ENCODE data around the gene NEK3. TPM values are rescaled to one million over a fixed set of nuclear protein-coding genes. Genes with fewer than 3 reads are reported as not detected.
"Not testable (repeated sequence)": the region's sequence is repeated elsewhere in the genome, so short reads cannot be mapped to it uniquely, and the experiment has no call there.

NEK3 gene
- total RNA-seq, 3 donors from 2014 or later = 20.5 to 44.0 (median 35.9) TPM

DNA sequence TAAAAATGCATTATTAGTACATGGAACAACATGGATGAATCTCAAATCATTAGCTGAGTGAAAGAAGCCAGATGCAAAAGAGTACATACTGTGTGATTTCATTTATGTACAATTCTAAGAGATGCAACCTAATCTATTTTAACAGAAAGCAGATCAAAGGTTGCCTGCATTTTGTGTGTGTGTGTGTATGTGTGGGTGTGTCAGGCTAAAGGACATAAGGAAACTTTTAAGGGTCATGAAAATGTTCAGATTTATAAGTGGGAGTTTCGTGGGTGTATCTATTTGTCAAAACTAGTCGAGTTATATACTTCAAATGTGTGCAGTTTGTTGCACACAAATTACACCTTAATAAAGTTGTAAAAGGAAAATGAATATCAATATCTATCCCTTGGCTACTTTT is 17.9 kb upstream of the NEK3 start:
- H3K9me3 ChIP-seq = no peaks in the 10 kb centered on the region
- ATAC-seq = peak; percentile 82
- DNase-seq = peak in 1 of 3 donors; percentile 72
- H3K4me3 ChIP-seq = no peak overlapping the region
- intact Hi-C loops (cut with DNase I, micrococcal nuclease) = no loop called here
- TF ChIP-seq, protein P1, sequence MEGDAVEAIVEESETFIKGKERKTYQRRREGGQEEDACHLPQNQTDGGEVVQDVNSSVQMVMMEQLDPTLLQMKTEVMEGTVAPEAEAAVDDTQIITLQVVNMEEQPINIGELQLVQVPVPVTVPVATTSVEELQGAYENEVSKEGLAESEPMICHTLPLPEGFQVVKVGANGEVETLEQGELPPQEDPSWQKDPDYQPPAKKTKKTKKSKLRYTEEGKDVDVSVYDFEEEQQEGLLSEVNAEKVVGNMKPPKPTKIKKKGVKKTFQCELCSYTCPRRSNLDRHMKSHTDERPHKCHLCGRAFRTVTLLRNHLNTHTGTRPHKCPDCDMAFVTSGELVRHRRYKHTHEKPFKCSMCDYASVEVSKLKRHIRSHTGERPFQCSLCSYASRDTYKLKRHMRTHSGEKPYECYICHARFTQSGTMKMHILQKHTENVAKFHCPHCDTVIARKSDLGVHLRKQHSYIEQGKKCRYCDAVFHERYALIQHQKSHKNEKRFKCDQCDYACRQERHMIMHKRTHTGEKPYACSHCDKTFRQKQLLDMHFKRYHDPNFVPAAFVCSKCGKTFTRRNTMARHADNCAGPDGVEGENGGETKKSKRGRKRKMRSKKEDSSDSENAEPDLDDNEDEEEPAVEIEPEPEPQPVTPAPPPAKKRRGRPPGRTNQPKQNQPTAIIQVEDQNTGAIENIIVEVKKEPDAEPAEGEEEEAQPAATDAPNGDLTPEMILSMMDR (IDR thresholded peaks at IDR 0.05) = no peak
- peaks cover 7% of the 10 kb centered on the region for H3K36me3 ChIP-seq (ENCODE audit: low read depth)
- H3K4me1 ChIP-seq (ENCODE audit: low read depth) = peaks cover 9% of the 10 kb centered on the region

DNA sequence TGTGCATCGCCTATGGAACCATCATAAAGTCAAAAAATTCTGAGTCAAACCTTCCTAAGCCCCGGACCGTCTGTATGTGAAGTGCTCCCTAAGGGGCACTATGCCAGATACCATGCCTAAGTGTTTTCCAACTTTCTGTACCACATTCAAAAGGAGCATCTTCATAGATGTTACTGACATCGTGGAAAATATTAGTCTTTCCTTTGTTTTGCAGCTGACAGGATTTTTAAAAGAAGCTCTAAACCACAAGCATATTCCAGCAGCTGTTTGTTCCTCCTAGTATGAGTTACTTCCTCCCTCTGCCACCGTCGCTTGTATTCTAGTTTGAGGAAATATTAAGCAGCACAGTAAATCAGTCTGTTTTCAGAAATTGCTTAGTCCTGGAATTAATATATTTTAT is 14.6 kb upstream of the NEK3 start:
- H3K4me3 ChIP-seq; H3K9me3 ChIP-seq; DNase-seq; intact Hi-C loops (cut with DNase I, micrococcal nuclease); ATAC-seq; H3K4me1 ChIP-seq (ENCODE audit: low read depth); H3K36me3 ChIP-seq (ENCODE audit: low read depth): not testable (repeated sequence)

DNA sequence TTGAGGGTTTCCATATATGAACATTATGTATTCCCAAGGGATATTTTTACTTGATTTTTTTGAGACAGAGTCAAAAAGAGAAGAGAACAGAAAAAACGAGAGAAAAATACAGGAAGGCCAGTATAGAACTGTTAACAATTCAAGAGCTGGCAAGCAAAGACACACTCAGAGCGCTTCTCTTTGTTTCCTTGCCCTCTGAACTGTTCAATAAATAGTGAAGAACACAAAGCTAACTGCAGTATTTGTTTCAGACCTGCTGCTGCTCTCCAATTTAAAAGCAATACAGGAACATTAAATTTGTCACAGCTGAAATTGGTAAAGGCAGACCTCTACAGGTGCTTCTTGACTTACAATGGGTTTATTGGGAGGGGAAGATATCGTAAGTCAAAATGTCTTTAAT is 14.0 kb upstream of the NEK3 start:
- TF ChIP-seq, protein P1 (IDR thresholded peaks at IDR 0.05) = no peak
- Histone ChIP-seq H3K9me3 (no peaks in the 10 kb centered on the region), H3K4me1 (ENCODE audit: low read depth) (peaks cover 9% of the 10 kb centered on the region), H3K4me3 (no peak overlapping the region), H3K36me3 (ENCODE audit: low read depth) (peaks cover 7% of the 10 kb centered on the region)
- ATAC-seq (no peak), DNase-seq (no peak)
- intact Hi-C loops (cut with DNase I, micrococcal nuclease) = no loop called here

DNA sequence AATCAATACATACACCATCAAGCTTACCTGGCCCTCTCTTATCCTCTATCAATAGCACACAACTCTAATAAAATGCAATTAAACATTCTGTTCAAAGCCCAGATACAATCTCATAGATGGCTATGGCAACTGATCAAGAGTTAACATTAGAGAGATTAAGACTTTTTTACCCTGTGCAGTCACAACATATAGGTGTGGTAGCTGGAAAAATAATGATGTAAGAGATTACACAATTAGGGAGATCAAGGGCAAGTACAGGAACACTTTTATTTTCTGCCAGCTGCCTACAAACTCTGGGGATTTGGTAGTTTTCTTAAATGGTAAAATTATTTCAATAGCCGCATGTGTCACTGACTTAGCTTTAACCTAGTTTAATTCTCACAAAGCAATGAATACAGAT is 12.3 kb upstream of the NEK3 start:
- H3K4me3 ChIP-seq; H3K9me3 ChIP-seq; H3K4me1 ChIP-seq (ENCODE audit: low read depth); H3K36me3 ChIP-seq (ENCODE audit: low read depth); ATAC-seq; intact Hi-C loops (cut with DNase I, micrococcal nuclease); DNase-seq: not testable (repeated sequence)

DNA sequence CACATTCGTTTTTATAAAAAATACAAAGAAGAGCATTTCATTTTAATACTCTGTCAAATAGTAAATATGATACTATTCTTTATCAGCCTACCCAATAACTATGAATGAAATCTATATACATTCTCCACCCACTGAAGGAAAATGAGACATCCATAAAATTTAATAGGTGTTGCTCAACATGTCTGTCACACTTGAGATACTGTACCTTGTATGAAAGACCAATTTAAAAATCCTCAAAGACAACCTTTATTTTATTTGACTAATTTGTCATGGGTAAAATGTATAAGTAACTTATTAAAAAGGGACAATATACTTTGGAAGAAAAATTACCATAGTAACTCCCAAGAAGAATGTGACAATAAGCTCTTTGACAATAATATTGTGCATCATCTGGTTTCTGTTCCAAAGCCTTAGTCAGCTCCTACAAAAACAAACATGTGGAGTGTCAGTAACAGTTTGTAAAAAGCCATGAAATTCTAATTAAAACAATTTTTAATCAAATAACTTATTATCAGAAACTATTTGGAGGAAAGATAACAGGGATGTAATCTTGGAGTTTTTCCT is 11.5 kb upstream of the NEK3 start:
- DNase-seq; H3K36me3 ChIP-seq (ENCODE audit: low read depth); H3K4me1 ChIP-seq (ENCODE audit: low read depth); H3K4me3 ChIP-seq; intact Hi-C loops (cut with DNase I, micrococcal nuclease); H3K9me3 ChIP-seq: not testable (repeated sequence)
- peak; percentile 85 for ATAC-seq

DNA sequence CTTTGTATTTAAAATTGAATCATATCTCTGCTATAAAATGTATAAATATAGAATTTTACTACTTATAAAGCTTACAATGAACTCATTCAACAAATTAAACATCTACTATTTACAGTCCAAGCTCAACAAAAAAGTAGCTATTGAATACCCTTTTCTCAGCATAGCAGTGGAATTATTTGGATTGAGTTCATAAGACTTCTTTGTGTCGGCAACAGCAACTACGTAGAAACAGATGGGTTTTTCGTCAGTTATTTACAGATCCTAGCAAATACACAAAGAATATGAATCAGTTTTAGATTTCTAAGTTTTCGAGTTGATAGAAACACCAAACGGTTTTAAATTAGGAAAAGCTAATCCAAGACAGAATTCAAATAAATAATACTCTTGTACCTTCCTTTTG is 10.4 kb upstream of the NEK3 start:
- H3K36me3 ChIP-seq (ENCODE audit: low read depth) = peaks cover under 1% of the 10 kb centered on the region
- no peak overlapping the region for H3K4me3 ChIP-seq
- DNase-seq = no peak
- TF ChIP-seq, protein P1 (IDR thresholded peaks at IDR 0.05) = no peak
- H3K9me3 ChIP-seq = no peaks in the 10 kb centered on the region
- ATAC-seq = no peak
- H3K4me1 ChIP-seq (ENCODE audit: low read depth) = peaks cover 7% of the 10 kb centered on the region
- intact Hi-C loops (cut with DNase I, micrococcal nuclease) = no loop called here

DNA sequence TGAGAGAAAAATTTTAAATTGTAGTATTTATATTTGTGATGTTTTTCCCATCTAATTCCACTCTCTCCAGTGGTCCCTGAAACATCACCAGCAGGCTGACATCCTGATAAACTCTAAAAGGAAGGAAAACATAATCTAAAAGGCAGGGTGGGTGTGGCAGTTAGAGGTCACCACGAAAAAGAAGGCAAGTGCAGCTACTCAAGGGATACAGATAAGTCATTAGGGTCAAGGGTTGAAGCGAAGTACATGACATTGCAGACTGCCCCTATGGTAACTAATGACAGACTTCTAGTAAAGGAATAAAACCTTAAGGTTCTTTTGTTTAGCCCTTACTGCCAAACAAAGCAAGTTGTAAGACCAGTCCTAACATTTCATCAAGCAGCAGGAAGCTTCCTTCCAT is 6.0 kb upstream of the NEK3 start:
- Histone ChIP-seq H3K4me3 (no peak overlapping the region), H3K4me1 (ENCODE audit: low read depth) (peaks cover 18% of the 10 kb centered on the region), H3K36me3 (ENCODE audit: low read depth) (no peaks in the 10 kb centered on the region), H3K9me3 (no peaks in the 10 kb centered on the region)
- intact Hi-C loops (cut with DNase I, micrococcal nuclease) = no loop called here
- ATAC-seq (no peak), DNase-seq (no peak)
- TF ChIP-seq, protein P1 (IDR thresholded peaks at IDR 0.05) = no peak
